Measurements from ENCODE around the gene KIF5A.

KIF5A gene

GRCh38 chr12:57622293-57623245, 72.7 kb downstream of the KIF5A start:
- no peak for DNase-seq

- DNase-seq, result no peak
Observed at GRCh38 chr12:57623385-57623784, 73.5 kb downstream of the KIF5A start.

DNA sequence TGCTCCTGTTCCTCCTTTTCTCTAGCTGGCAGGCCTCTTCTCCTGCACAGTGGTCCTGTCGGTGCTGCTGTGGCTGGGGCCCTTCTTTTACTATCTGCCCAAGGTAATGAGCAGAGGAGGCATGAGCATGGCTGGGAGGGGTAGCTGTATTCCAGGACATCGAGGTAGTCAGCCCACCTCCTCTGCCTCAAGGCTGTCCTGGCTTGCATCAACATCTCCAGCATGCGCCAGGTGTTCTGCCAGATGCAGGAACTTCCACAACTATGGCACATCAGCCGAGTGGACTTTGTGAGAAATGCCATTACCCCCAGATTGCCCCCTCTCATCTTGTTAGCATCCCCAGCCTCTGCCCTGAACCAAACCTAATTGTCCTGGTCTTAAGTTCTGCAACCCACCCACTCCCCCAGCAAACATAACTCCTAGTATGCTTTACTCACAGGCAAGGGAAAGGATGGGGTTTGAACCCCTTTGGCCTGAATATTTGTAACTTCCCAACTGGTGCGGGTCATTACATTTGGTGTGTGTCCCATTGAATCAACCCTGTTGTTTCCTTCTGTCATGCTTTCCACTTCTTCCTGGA, 74.1 kb downstream of the KIF5A start:
- no peak for DNase-seq

DNA sequence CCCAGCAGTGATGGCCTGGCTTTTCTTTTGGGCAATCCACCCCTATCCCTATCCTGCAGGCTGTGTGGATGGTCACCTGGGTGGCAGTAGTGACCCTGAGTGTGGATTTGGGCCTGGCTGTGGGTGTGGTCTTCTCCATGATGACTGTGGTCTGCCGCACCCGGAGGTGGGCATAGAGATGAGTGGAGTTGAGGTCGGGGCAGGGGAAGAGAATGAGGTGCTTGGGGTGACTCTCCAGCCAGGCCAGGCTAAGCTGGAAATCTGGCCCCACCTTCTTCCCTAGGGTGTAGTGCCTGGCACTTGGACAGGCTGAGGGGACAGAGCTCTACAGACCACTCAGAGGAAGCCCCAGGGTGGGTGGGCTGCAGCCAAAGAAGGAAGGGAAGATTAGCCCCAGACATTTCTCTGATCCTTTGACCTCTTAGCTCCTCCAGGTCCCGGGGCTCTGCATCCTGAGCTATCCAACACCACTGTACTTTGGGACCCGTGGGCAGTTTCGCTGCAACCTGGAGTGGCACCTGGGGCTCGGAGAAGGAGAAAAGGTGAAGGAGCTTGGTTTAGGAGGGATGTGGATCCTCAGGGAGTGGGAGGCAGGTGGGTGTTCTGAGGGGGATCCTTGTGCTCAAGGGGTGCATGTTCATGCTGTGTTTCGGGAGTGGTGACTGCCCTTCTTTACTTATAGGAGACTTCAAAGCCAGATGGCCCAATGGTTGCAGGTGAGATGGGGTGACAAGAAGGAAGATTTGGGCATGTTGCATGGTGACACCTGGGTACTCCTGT, 74.8 kb downstream of the KIF5A start:
- no peak for DNase-seq

DNA sequence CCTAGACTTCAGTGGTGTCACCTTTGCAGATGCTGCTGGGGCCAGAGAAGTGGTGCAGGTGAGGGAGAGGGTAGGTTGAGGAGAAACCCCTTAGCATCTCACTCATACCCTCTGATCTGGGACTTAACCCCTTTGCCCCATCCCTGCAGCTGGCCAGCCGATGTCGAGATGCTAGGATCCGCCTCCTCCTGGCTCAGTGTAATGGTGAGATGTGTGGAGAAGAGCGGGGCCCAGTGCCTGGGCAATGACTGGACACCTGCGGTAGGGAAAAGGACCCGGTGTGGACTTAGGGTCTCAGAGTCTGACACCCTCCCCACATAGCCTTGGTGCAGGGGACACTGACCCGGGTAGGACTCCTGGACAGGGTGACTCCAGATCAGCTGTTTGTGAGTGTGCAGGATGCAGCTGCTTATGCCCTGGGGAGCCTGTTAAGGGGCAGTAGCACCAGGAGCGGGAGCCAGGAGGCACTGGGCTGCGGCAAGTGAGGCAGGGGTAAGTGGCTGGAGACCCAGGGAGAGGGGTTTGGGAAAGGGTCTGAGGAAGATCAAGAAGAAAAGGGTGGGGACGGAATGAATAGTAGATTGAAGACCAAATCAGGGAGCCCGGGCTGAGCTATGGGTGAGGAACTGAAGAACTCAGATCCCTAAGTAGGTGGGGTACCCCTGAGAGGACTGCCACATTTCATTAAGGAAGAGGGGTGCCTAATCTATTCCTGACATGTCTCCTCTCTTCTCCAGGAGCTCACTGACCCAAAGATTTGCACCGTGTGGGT, 75.6 kb downstream of the KIF5A start:
- no peak for DNase-seq

DNA sequence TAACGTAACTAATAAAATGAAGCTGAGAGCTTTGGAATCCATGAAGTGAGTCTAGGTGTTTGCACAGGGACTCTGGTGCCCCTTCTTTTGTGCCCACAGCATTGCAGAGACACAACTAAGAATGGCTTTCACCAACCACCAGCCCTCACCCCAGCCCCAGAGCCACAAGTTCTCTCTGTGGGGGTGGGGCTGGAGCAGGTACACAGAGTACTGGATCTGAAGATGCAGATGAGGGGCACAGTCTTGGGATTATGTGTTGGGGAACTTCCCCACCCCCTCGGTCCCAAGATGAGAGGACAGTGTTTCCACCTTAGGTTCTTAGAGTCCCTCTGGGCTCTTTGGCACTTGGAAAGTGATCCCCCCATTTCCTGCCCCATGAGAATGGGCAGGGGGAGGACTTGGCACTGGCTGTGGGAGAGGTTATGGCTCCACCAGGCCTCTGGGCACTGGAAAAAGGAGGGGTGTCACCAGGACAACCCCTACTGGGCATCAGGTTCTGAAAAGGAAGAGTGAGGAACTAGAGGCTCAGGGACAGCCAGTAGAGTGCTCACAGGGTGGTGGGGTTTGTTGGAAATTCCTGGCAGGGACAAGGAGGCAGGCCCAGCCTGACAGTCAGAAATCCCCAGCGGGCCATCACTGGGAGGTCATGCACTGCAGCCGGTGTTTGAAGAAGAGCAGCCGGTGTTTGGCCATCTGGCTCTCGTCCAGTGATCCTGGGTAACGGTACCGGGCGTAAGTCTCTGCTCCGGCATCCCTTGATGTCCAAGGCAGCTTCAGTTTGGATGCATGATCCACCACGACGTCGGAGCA, 76.5 kb downstream of the KIF5A start:
- no peak for DNase-seq

DNA sequence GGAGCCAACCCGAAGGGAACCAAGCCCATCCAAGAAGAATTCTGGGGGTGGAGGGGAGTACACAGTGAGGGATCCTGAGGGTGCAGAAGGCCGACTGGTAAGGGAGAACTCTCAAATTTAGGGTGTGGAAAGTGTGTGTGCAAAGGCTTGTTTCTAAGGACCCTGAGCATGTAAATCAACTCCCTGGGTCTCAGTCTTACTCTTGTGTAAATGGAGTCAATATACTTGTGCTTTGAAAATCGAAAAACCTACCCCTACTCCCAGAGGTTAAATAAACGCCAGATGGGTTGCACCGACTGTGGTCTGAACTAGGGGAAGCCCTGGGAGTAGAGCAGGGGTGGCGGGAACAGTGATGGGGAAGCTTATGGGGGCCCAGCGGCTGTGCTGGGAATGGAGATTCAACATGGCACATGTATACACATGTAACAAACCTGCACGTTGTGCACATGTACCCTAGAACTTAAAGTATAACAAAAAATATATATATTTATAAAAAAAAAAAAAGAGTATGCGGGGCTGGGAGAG, 77.1 kb downstream of the KIF5A start:
- no peak for DNase-seq

- DNase-seq, result no peak
Observed at GRCh38 chr12:57627501-57628279, 77.8 kb downstream of the KIF5A start.

DNA sequence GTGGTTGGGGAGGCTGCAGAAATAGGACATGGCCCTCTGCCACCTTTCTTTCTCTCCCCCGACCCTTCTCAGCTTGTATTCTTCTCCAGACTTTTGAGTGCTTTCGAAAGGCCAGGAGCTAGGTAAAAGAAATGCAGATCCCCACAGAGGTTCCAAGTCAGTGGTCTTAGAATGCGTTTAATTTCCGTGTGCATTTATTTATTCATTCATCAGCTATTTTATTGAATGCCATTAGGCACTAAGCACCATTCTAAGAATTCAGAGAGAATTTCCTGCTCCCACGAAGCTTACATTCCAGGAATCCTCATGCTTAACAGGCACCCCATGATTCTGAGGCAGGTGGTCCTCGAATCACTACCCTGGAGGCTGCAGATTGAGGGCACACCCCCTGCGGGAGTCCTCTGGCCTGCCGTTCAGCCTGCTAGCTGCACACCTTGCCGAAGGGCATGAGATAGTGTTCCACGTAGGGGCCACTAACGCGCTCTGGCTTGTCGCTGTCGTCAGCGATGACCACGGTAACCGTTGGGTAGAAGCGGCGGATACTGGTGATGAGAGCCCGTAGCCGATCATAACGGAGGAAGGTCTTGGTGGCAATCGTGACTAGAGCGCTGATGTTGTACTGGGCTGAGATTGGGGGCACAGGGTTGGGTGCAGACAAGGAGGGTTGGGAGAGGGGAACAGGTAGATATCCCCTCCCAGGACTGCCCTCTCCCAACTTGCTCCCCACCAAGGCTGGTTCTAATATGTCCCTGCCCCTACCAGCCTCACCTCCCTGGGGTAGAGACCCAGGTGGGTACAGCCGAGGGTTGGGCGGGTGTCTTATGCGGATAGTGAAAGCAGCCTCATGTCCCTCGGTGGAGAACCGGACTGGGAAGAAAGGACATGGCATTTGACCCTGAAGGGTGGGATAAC, 78.7 kb downstream of the KIF5A start:
- DNase-seq, result no peak

DNA sequence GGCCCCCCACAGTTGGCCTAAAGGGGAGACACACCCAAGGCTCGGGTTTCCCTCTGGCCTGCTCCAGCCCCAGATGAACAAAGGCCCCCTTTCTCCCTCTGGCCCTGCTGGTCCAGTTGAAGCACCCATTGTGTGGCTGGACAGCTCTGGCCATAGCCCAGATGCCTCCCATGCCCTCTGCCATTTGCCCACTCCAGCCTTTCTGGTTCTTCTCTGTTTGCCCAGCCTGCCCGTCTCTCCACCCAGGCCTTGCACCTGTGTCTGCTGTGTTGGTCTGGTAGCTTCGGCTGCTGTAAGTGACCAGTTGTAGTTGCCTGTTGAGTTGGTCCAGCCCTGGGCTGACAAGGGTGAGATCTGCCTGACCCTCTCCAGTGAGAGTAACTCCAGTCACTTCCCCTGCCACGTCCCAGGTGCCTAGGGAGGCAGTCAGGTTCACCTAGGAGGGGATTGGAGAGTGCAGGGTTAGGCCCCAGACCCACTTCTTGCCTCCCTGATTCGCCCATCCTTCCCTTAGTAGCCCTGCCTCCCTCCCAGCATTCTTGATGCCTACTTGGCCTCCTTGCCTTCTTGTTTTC, 80.1 kb downstream of the KIF5A start:
- no peak for DNase-seq

GRCh38 chr12:57630891-57631433, 81.1 kb downstream of the KIF5A start:
- DNase-seq, result no peak

DNA sequence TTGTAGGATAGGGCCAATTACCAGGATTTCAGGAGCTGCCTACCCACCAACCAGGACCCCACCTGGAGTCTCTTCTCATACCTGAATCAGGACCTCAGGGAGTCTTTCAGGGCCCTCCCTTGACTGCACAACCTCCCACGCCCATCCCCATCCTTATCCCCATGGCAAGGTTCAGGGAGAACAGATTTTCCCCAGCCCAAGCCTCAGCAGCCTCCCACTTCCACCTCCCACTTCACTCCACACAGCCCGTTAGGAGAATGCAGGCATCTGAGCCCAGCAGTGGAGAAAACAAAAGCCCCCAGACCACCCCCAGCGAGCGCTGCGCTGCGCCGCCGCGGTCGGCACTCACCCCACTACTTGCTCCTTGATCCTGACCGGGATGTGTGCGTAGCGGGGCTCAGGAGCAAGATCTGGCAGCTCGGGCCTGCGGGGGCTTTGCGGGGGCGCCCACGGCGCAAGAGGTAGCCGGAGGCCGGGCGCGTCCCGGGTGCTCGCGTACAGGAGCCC, 81.8 kb downstream of the KIF5A start:
- DNase-seq, result no peak

GRCh38 chr12:57632073-57632957, 82.5 kb downstream of the KIF5A start:
- DNase-seq, result peak; percentile 17

GRCh38 chr12:57632958-57633840, 83.4 kb downstream of the KIF5A start, which contains the start of gene B4GALNT1:
B4GALNT1 (minus strand) TSS chr12:57633201; CDS start chr12:57632132, 1,069 bp downstream.
- peak; percentile 69 for DNase-seq
